Measurements from ENCODE around the gene FBRSL1.

GRCh38 chr12:132541200-132541599 lies 51.2 kb downstream of the FBRSL1 start:
- TF ChIP-seq JUND (IDR thresholded peaks at IDR 0.05): no peak
- no peak for TF ChIP-seq CTCF (IDR thresholded peaks at IDR 0.05 in 2 of 3, conservative IDR thresholded peaks at IDR 0.05 in 1 of 3; ENCODE audit: borderline replicate concordance in 1 of 3, insufficient read depth in 1 of 3, low read depth in 2 of 3, low read length in 2 of 3)
- no peak for TF ChIP-seq SP1 (IDR thresholded peaks at IDR 0.05; ENCODE audit: low read depth)
- no peak for TF ChIP-seq SIN3A (IDR thresholded peaks at IDR 0.05; ENCODE audit: low read depth)
- no peak for TF ChIP-seq EGR1 (IDR thresholded peaks at IDR 0.05; ENCODE audit: low read depth)
